B cell (primary cell): Measurements from ENCODE around the gene DNMBP. TPM values are rescaled to one million over a fixed set of nuclear protein-coding genes. Genes with fewer than 3 reads are reported as not detected.
A peak's percentile ranks its signal among the peaks of the same experiment; 100 is the strongest.

Experiments used
- ATAC-seq: fragments of 200-7000 bp; cut with Tn5 transposase; one replicate; pipeline ENCODE4 v1.10.0; 2021; ENCODE audit warnings: low read depth, mild to moderate bottlenecking, moderate number of reproducible peaks, moderate library complexity
- CTCF ChIA-PET: fragments of 350-600 bp; sonication (Branson Sonifier 250); formaldehyde crosslinking; loops from one replicate; lab custom pipeline; 2021; ENCODE audit warnings: antibody characterized with exemption, inconsistent platforms; lab: Charles Lee
- POLR2A ChIA-PET: fragments of 350-600 bp; sonication (Branson Sonifier 250); formaldehyde crosslinking; loops from one replicate; lab custom pipeline; 2021; ENCODE audit warnings: antibody characterized with exemption; lab: Charles Lee
- DNase-seq: peaks from one replicate; pipeline ENCODE4 v3.0.0; 2013
- H2AFZ ChIP-seq: 2 replicates; pipeline ENCODE4 v1.6.1; 2012; ENCODE audit warnings: mild to moderate bottlenecking, low read depth, low read length; ENCODE audit not compliant: insufficient read depth, poor library complexity, severe bottlenecking
- H3K27ac ChIP-seq, 2 donors: 1 replicate in 1 of 2; 2 replicates in 1 of 2; pipeline ENCODE4 v1.5.1; 2012 to 2013; ENCODE audit warnings: low read length in 2 of 2, mild to moderate bottlenecking in 2 of 2, moderate library complexity in 1 of 2
- H3K27me3 ChIP-seq, 4 experiments: fragments of 200-600 bp in 1 of 4; sonication (generic) in 1 of 4; replicated peaks in 1 of 4; 1 replicate in 2 of 4; 2 replicates in 2 of 4; pipeline versions ENCODE4 v1.6.1 to v1.7.0; 2013 to 2016; ENCODE audit warnings: low read length in 3 of 4, mild to moderate bottlenecking in 2 of 4, mixed read lengths in 1 of 4, moderate library complexity in 1 of 4; ENCODE audit not compliant: insufficient read depth in 4 of 4, control insufficient read depth in 3 of 4; ENCODE audit errors: control extremely low read depth in 1 of 4
- H3K36me3 ChIP-seq, 2 experiments: replicated peaks in 1 of 2; 1 replicate in 1 of 2; 2 replicates in 1 of 2; pipeline versions ENCODE4 v1.6.1 to v1.7.1; 2013; ENCODE audit warnings: low read length in 1 of 2; ENCODE audit not compliant: insufficient read depth in 2 of 2, control insufficient read depth in 1 of 2; ENCODE audit errors: control extremely low read depth in 1 of 2, extremely low read depth in 1 of 2
- H3K4me1 ChIP-seq, 2 donors: fragments of 200-600 bp in 1 of 2; sonication (generic) in 1 of 2; 1 replicate in 1 of 2; 2 replicates in 1 of 2; pipeline versions ENCODE4 v1.5.1 to v1.6.1; 2013 to 2017; ENCODE audit warnings: low read length in 2 of 2; ENCODE audit not compliant: control insufficient read depth in 2 of 2, insufficient read depth in 2 of 2
- H3K4me2 ChIP-seq: replicated peaks from 2 replicates; pipeline ENCODE3; 2012; ENCODE audit warnings: mild to moderate bottlenecking, low read depth, low read length; ENCODE audit not compliant: poor library complexity, severe bottlenecking
- H3K4me3 ChIP-seq, 5 experiments: fragments of 200-600 bp in 1 of 5; sonication (generic) in 1 of 5; 1 replicate in 3 of 5; 2 replicates in 2 of 5; pipeline versions ENCODE4 v1.5.1 to v1.7.0; 2011 to 2016; ENCODE audit warnings: low read length in 4 of 5, mild to moderate bottlenecking in 4 of 5, low read depth in 2 of 5, control low read depth in 1 of 5, moderate library complexity in 1 of 5; ENCODE audit not compliant: insufficient read depth in 1 of 5; ENCODE audit errors: control extremely low read depth in 1 of 5, extremely low read depth in 1 of 5
- H3K79me2 ChIP-seq: fragments of 200-600 bp; sonication (generic); one replicate; pipeline ENCODE4 v1.6.0; 2016; ENCODE audit warnings: low read length; ENCODE audit not compliant: control insufficient read depth, insufficient read depth
- H3K9ac ChIP-seq: fragments of 200-600 bp; sonication (generic); 2 replicates; pipeline ENCODE4 v1.6.1; 2017; ENCODE audit warnings: mild to moderate bottlenecking, low read length, moderate library complexity
- H3K9me3 ChIP-seq, 3 donors: one replicate each; pipeline versions ENCODE4 v1.6.1 to v1.7.1; 2013; ENCODE audit warnings: low read length in 2 of 3; ENCODE audit not compliant: control insufficient read depth in 2 of 3, insufficient read depth in 1 of 3; ENCODE audit errors: control extremely low read depth in 1 of 3
- H4K20me1 ChIP-seq: 2 replicates; pipeline ENCODE4 v1.6.0; 2012; ENCODE audit warnings: mild to moderate bottlenecking, low read length; ENCODE audit not compliant: insufficient read depth, control insufficient read depth, poor library complexity, severe bottlenecking
- H3K27ac Mint-ChIP-seq: one replicate; pipeline ENCODE4 v1.8.0; 2021; ENCODE audit warnings: mixed read lengths
- H3K27me3 Mint-ChIP-seq: one replicate; pipeline ENCODE4 v1.8.0; 2021; ENCODE audit warnings: mixed read lengths
- H3K4me1 Mint-ChIP-seq: one replicate; pipeline ENCODE4 v1.8.0; 2021; ENCODE audit warnings: mixed read lengths
- H3K4me3 Mint-ChIP-seq: one replicate; pipeline ENCODE4 v1.8.0; 2021; ENCODE audit warnings: mixed read lengths
- H3K9me3 Mint-ChIP-seq: one replicate; pipeline ENCODE4 v1.8.0; 2022; ENCODE audit warnings: mixed read lengths; ENCODE audit not compliant: insufficient read depth
- CTCF ChIP-seq: fragments of 200-600 bp; IDR thresholded peaks from one replicate; pipeline ENCODE4 v1.8.0; 2022; ENCODE audit warnings: antibody characterized with exemption, mild to moderate bottlenecking
- EZH2 ChIP-seq: IDR thresholded peaks from 2 replicates; pipeline ENCODE4 v1.6.1; 2012; ENCODE audit warnings: borderline replicate concordance, low read depth, mild to moderate bottlenecking, moderate library complexity, low read length; ENCODE audit not compliant: insufficient read depth, poor library complexity, severe bottlenecking
- WGBS: methylation state at CpG from one replicate; pipeline ENCODE4 v1.1.5; 2013; ENCODE audit warnings: missing lambda C conversion rate; ENCODE audit not compliant: insufficient coverage; 5-methylcytosine and 5-hydroxymethylcytosine counted together
- intact Hi-C: fragments of 100-400 bp; cut with micrococcal nuclease; formaldehyde crosslinking; loops from one replicate; pipeline ENCODE4 v1.10.0; 2022
- polyA plus RNA-seq: library from polyadenylated mRNA; depleted of rRNA; stranded (reverse); fragments of >200 nt; gene quantifications from 2 replicates; pipeline ENCODE4 v1.2.3, GENCODE V29; 2012
- total RNA-seq, 2 donors: library from RNA; stranded (reverse); fragments of 120-200 nt in 1 of 2; gene quantifications; 1 replicate in 1 of 2; 2 replicates in 1 of 2; pipeline versions ENCODE4 v1.2.3 to v1.2.4, GENCODE V29; 2013 to 2022

Gene DNMBP
- total and polyA plus RNA-seq, 2 donors (not counting 1 experiment from before 2014, with no cell fraction given) = 12.8 to 22.6 TPM

- H3K4me1 Mint-ChIP-seq = peaks cover 50% of the 10 kb centered on the region
- no peak overlapping the region for H3K9ac ChIP-seq
These were observed 10.9 kb downstream of the DNMBP start for GRCh38 chr10:99998889-99999288.

More at GRCh38 chr10:99998889-99999288, 10.9 kb downstream of the DNMBP start:
- WGBS = 100% methylated on average over 2 of the region's 6 CpGs
- Histone ChIP-seq H3K27ac (no peak overlapping the region), H3K27me3 (no peaks in the 10 kb centered on the region), H4K20me1 (peaks cover 21% of the 10 kb centered on the region), H3K4me1 (peaks cover 17 to 23% of the 10 kb centered on the region in 2 donors), H3K4me2 (no peak overlapping the region), H3K4me3 (no peak overlapping the region), H3K79me2 (peaks cover 92% of the 10 kb centered on the region), H3K36me3 (peaks cover 0 to 3% of the 10 kb centered on the region in 2 experiments), H3K9me3 (peaks cover 0 to 4% (median 0%) of the 10 kb centered on the region in 3 donors), H2AFZ (no peak overlapping the region)
- Mint-ChIP-seq H3K27ac (peak overlapping the region; percentile 20), H3K27me3 (no peaks in the 10 kb centered on the region), H3K9me3 (no peaks in the 10 kb centered on the region), H3K4me3 (no peak overlapping the region)
- ChIA-PET CTCF (interaction anchor here (1.4 to 3.3 kb wide), 2 partner anchors 10 to 153 kb away, joined by 5 to 28 read pairs; partner anchors contain the start of gene DNMBP), POLR2A (no interaction called here)
- ATAC-seq = no peak
- intact Hi-C loops = no loop called here
- TF ChIP-seq CTCF (no peak), EZH2 (no peak)
- DNase-seq = no peak
